Medulla oblongata (tissue), 1 donor: ENCODE measurements around the gene TOMT.

Experiments used
- DNase-seq: peaks from one replicate; pipeline ENCODE4 v3.0.0-alpha.2; 2015; ENCODE audit errors: extremely low spot score

TOMT gene

GRCh38 chr11:72085621-72086351 is 19.9 kb upstream of the TOMT start:
- DNase-seq, result peak; percentile 91

- DNase-seq, result no peak
Measured at GRCh38 chr11:72088076-72088808, 17.5 kb upstream of the TOMT start.

- peak; percentile 93 for DNase-seq
Measured at GRCh38 chr11:72091292-72091691, 14.4 kb upstream of the TOMT start.

GRCh38 chr11:72098741-72099140 is 7.0 kb upstream of the TOMT start:
- DNase-seq, result no peak

GRCh38 chr11:72100009-72100408 is 5.7 kb upstream of the TOMT start:
- DNase-seq, result no peak

- DNase-seq, result no peak
Measured at GRCh38 chr11:72100462-72100861, 5.3 kb upstream of the TOMT start.

GRCh38 chr11:72102162-72102561 is 3.6 kb upstream of the TOMT start:
- DNase-seq, result no peak

- no peak for DNase-seq
Measured at GRCh38 chr11:72102631-72102945, 3.1 kb upstream of the TOMT start.

GRCh38 chr11:72102946-72103753 is 2.6 kb upstream of the TOMT start, which contains the start of gene LAMTOR1:
LAMTOR1 (minus strand) TSS chr11:72103297; CDS start chr11:72103224, 73 bp downstream.
- DNase-seq, result peak; percentile 99

- DNase-seq, result no peak
Measured at GRCh38 chr11:72103754-72104167, 2.0 kb upstream of the TOMT start.

GRCh38 chr11:72111300-72112142 is 5.8 kb downstream of the TOMT start:
- no peak for DNase-seq

GRCh38 chr11:72112143-72112977 is 6.6 kb downstream of the TOMT start, which contains the start of gene ANAPC15:
ANAPC15 (minus strand) TSS chr11:72112695; CDS start chr11:72111276, 1,419 bp downstream.
- peak; percentile 100 for DNase-seq

GRCh38 chr11:72112978-72113808 is 7.5 kb downstream of the TOMT start:
- DNase-seq, result no peak

GRCh38 chr11:72114570-72114969 is 8.8 kb downstream of the TOMT start:
- no peak for DNase-seq

GRCh38 chr11:72116019-72116755 is 10.5 kb downstream of the TOMT start:
- DNase-seq, result no peak

- no peak for DNase-seq
Measured at GRCh38 chr11:72119198-72119597, 13.5 kb downstream of the TOMT start.

GRCh38 chr11:72120930-72121329 is 15.2 kb downstream of the TOMT start:
- DNase-seq, result no peak

GRCh38 chr11:72122607-72123006 is 16.9 kb downstream of the TOMT start:
- no peak for DNase-seq

GRCh38 chr11:72123117-72123653 is 17.5 kb downstream of the TOMT start:
- DNase-seq, result no peak
